ENCODE measurements around the gene FOXN3. TPM values are rescaled to one million over a fixed set of nuclear protein-coding genes. Genes with fewer than 3 reads are reported as not detected.

Gene FOXN3
- total RNA-seq, 4 donors from 2014 or later: 118 to 211 (median 167) TPM

DNA sequence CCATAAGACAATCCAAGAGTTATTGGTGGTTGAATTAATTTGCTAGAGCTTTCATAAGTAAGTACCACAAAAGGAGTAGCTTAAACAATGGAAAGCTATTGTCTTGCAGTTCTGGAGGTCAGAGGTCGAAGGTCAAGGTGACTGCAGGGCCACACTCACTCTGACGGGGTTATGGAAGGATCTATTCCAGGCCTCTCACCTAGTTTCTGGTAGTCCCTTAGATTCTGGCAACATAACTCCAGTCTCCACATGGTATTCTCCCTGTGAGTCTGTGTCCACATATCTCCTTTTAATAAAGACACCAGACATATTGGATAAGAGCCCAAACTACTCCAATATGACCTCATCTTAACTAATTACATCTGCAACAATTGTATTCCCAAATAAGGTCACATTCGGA is 273.4 kb downstream of the FOXN3 start:
- 79 to 86% methylated on average over 3 of the region's 3 CpGs for WGBS, 2 donors
- no peak for TF ChIP-seq POLR2A (IDR thresholded peaks at IDR 0.05)
- TF ChIP-seq, protein P1, sequence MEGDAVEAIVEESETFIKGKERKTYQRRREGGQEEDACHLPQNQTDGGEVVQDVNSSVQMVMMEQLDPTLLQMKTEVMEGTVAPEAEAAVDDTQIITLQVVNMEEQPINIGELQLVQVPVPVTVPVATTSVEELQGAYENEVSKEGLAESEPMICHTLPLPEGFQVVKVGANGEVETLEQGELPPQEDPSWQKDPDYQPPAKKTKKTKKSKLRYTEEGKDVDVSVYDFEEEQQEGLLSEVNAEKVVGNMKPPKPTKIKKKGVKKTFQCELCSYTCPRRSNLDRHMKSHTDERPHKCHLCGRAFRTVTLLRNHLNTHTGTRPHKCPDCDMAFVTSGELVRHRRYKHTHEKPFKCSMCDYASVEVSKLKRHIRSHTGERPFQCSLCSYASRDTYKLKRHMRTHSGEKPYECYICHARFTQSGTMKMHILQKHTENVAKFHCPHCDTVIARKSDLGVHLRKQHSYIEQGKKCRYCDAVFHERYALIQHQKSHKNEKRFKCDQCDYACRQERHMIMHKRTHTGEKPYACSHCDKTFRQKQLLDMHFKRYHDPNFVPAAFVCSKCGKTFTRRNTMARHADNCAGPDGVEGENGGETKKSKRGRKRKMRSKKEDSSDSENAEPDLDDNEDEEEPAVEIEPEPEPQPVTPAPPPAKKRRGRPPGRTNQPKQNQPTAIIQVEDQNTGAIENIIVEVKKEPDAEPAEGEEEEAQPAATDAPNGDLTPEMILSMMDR (IDR thresholded peaks at IDR 0.05): no peak
- no peak for DNase-seq (ENCODE audit: low spot score in 2 of 2)
- intact Hi-C loops (cut with DNase I; ENCODE audit: low total_unique reads): no loop called here
- H3K4me3 ChIP-seq (ENCODE audit: low read depth, poor library complexity, severe bottlenecking): no peak overlapping the region

DNA sequence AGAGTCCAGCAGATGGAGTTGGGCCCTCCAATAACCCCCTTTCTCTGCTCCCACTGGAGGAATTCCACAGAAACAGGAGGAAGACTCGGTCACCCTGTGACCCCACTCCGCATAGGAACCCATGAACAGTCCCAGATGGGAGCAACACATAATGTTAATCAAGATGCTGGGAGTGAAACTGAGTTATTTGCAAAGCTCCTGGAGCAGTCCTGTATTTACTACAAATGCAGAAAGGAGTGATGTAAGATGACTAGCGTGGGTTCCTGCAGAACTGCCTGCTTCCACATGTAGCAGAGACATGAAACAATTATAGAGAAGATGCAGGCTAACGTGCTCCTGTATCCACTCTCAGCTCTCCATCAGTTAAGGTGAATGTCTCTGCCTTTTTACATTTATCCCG is 274.7 kb downstream of the FOXN3 start:
- WGBS, 2 donors: 85 to 94% methylated on average over 5 of the region's 5 CpGs
- DNase-seq (ENCODE audit: low spot score in 2 of 2): no peak
- no peak overlapping the region for H3K4me3 ChIP-seq (ENCODE audit: low read depth, poor library complexity, severe bottlenecking)
- intact Hi-C loops (cut with DNase I; ENCODE audit: low total_unique reads): no loop called here
- TF ChIP-seq, protein P1 (IDR thresholded peaks at IDR 0.05): no peak
- no peak for TF ChIP-seq POLR2A (IDR thresholded peaks at IDR 0.05)

DNA sequence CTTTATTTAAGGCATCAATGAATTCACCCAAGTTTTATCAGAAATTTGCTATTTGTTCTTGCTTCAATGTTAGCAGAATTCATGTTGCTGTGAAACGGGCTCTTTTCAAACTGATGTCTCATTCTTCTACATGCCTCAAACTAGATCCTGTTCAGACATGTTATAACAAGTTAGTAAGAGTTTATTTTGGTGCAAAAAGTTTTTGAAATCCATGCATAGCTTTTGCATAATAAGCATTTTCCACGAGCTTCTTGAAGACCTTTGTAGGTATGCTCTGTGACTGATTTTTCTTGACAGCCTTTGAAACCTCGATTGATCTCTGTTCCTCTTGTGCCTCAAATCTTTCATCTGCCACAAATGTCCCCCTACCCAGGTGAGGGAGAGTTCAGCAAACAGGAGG is 275.2 kb downstream of the FOXN3 start:
- no peak for DNase-seq (ENCODE audit: low spot score in 2 of 2)
- no peak for TF ChIP-seq POLR2A (IDR thresholded peaks at IDR 0.05)
- TF ChIP-seq, protein P1 (IDR thresholded peaks at IDR 0.05): no peak
- H3K4me3 ChIP-seq (ENCODE audit: low read depth, poor library complexity, severe bottlenecking): no peak overlapping the region
- WGBS, 2 donors: 50 to 53% methylated on average over 3 of the region's 3 CpGs
- intact Hi-C loops (cut with DNase I; ENCODE audit: low total_unique reads): no loop called here

DNA sequence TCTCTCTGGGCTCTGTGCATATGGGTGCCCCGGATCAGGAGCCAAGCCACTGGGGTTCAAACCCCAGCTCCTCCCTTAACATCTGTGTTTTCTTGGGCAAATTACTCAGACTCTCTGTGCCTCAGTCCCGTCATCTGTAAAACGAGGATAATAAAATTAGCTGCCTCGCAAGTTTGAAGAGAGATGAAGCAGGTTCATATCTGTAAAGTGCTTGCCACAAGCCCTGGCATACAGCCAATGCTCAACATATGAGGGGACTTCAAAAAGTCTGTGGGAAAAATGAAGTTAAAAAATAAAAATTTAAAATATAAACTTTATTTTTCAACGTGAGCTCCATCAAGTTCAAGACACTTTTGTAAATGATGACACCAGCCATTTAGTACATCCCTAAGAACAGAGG is 276.7 kb downstream of the FOXN3 start:
- WGBS, 2 donors: 46 to 50% methylated on average over 5 of the region's 5 CpGs

DNA sequence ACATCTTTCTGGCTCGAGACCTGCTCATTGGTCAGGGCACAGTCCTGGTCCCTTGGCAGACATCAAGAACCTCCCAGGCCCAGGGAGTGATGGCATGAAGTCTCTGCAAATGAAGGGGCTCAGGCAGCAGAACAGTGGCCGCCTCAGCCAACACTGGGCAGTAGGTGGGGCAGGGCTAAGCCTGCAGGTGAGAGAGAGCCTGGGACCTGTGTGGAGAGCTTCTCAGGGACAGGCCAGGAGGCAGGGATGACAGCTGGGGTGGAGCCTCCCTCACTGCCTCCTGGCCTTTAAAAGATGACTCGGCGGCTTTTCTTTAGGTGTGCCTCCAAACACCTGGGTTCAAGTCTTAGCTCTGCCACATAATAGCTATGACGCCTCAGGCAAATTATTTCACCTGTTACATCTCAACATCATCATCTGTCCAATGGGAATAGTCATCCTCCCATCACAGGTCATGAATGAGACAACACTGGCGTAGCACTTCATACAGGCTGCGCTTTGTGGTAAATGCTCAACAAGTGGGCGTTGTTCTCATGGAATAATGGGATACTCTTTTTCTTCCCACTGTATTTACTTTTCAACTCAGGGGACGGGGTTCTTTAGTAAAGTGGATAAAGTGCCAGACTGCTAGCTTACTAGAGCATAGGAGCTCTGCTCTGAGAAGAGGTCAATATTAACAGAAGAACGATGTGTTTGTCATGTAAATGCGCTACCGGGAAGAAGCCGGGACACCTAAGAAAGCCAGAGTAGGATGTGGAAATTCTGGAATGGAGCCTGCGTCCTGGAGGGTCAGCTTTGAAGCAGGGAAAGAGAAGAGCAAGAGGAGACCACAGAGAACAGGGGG is 277.4 kb downstream of the FOXN3 start:
- no peak for DNase-seq (ENCODE audit: low spot score in 2 of 2)
- WGBS, 2 donors: 77 to 78% methylated on average over 14 of the region's 14 CpGs
- intact Hi-C loops (cut with DNase I; ENCODE audit: low total_unique reads): no loop called here
- TF ChIP-seq POLR2A (IDR thresholded peaks at IDR 0.05): no peak
- TF ChIP-seq, protein P1 (IDR thresholded peaks at IDR 0.05): no peak
- H3K4me3 ChIP-seq (ENCODE audit: low read depth, poor library complexity, severe bottlenecking): no peak overlapping the region

More for the DNA sequence above, 276.7 kb downstream of the FOXN3 start:
- TF ChIP-seq, protein P1 (IDR thresholded peaks at IDR 0.05): no peak
- TF ChIP-seq POLR2A (IDR thresholded peaks at IDR 0.05): no peak
- H3K4me3 ChIP-seq (ENCODE audit: low read depth, poor library complexity, severe bottlenecking): no peak overlapping the region
- no peak for DNase-seq (ENCODE audit: low spot score in 2 of 2)
- intact Hi-C loops (cut with DNase I; ENCODE audit: low total_unique reads): no loop called here

All from lower leg skin (tissue), 4 donors.